Measurements from ENCODE around the gene RWDD2A.
"Not testable (repeated sequence)": the region's sequence is repeated elsewhere in the genome, so short reads cannot be mapped to it uniquely, and the experiment has no call there.

The RWDD2A gene

GRCh38 chr6:83192871-83193746, at the start of gene RWDD2A, which contains the start of gene PGM3:
Gene RWDD2A (plus strand): TSS chr6:83193357. CDS start chr6:83194452, 1,095 bp downstream.
Gene PGM3 (minus strand): TSS chr6:83193265. CDS start chr6:83191012, 2,253 bp downstream.
- peak; percentile 89 for DNase-seq (ENCODE audit: low read depth)

DNA sequence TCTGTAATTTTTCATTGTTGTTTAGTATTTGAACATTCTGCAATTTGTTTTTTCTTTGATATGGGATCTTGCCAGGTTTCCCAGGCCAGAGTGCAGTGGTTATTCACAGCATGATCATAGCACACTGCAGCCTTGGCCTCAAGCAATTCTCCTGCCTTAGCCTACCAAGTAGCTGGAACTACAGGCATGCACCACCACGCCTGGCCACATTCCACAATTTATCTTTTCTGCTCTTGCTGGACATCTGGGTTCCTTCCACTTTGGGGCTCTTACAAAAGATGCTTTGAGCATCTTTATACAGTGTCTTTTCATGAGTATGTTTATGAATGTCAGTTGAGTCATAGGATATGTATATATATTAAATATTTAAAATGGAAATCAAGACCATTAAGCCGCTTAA, 42.0 kb upstream of the RWDD2A start:
- DNase-seq (ENCODE audit: low read depth), result peak; percentile 45

GRCh38 chr6:83152913-83153312, 40.2 kb upstream of the RWDD2A start:
- no peak for DNase-seq (ENCODE audit: low read depth)

DNA sequence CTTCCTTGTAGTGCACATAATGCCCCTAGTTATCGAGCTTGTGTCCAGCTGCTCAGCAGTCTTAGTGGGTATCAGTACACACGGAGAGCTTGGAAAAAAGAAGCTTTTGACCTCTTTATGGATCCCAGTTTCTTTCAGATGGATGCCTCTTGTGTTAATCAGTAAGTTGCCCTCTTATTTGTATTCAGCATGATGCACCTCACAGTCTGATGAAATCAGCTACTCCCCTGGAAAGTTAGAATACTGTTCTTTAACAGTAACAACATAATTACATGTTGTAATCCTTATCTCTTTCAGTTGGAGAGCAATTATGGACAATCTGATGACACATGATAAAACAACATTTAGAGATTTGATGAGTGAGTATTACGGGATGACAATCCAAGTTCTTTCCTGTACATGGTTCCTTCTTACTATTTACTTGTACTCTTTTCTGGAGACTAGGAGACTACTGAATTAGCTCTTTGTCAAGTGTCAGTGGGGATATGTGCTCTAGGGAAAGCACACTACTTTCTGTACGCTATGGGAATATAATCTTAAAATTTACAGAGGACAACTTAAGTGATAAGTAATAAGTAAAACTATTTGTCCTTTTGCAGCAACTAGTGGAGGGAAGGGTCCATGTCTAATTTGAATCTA, 39.2 kb upstream of the RWDD2A start:
- DNase-seq (ENCODE audit: low read depth), result no peak

DNA sequence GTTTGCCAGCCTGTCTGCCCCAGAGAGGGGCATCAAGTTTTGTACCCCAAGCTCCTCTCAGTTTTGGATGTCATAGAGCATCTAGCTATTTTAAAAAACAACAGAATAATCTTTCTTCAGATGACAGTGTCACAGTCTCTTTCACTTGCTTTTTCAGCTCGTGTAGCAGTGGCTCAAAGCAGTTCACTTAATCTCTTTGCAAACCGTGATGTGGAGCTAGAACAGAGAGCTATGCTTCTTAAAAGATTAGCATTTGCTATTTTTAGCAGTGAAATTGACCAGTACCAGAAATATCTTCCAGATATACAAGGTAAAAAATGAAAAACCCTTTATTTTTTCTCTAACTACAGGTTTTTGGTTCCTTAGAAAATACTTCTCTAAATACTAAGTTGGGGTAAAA, 37.4 kb upstream of the RWDD2A start:
- DNase-seq (ENCODE audit: low read depth), result no peak

DNA sequence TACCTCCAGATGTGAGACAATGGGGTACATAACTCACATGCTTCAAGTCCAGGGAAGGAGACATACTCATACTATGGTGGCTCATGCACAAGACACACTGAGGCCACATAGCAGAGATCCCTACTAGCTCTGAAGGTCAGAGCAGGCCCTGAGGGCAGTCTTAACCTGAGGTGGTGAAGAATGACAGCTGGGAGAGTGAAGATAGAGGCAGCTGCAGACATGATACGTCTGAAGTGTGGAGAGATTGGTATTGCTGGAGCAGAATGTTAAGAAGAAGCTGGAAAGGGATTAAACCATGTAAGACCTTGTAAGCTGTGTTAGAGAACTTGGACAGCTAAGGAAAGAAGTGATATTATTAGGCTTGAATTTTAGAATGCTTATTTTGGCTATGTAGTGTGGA, 33.0 kb upstream of the RWDD2A start:
- no peak for DNase-seq (ENCODE audit: low read depth)

DNA sequence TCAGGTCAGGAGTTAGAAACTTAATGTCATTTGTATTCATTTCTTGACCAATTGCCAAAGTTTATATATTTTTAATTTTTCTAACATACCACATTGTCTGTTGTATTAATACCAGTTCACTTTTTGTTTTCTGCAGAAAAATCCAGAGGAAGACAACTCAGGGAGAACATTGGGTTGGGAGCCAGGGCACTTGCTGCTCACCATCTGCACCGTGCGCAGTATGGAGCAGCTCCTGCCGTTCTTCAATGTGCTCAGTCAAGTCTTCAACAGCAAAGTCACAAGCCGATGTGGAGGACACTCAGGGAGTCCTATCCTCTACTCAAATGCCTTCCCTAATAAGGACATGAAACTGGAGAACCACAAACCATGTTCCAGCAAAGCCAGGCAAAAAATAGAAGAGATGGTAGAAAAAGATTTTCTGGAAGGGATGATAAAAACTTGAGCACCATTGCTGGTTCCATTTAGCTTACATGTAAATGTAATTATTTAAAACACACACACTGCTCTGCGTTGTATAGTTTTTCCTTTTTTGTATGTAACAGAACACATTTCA, 25.4 kb upstream of the RWDD2A start:
- no peak for DNase-seq (ENCODE audit: low read depth)

DNA sequence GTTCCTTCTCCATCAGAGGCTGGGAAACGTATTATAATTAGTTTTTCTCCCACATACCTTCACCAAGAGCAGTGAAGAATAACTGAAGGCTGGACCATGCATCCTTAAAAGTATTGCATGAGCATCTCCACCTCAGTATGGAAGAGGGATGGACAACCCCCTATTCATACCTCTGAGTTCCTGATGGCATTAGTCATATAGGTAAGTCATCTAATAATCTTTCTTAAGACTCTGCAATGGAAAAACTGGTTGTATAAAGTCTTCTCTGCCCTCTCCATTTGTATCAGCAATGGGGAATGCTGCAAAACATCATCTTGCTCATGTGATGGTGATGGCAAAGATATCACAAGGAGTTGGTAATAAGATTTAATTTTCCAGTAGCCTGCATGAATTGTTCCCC, 24.6 kb upstream of the RWDD2A start:
- no peak for DNase-seq (ENCODE audit: low read depth)

- DNase-seq (ENCODE audit: low read depth), result no peak
Measured at GRCh38 chr6:83169106-83169505, 24.1 kb upstream of the RWDD2A start.

- DNase-seq (ENCODE audit: low read depth), result no peak
Measured at GRCh38 chr6:83169511-83169910, 23.6 kb upstream of the RWDD2A start.

- no peak for DNase-seq (ENCODE audit: low read depth)
Measured at GRCh38 chr6:83176246-83176645, 16.9 kb upstream of the RWDD2A start.

DNA sequence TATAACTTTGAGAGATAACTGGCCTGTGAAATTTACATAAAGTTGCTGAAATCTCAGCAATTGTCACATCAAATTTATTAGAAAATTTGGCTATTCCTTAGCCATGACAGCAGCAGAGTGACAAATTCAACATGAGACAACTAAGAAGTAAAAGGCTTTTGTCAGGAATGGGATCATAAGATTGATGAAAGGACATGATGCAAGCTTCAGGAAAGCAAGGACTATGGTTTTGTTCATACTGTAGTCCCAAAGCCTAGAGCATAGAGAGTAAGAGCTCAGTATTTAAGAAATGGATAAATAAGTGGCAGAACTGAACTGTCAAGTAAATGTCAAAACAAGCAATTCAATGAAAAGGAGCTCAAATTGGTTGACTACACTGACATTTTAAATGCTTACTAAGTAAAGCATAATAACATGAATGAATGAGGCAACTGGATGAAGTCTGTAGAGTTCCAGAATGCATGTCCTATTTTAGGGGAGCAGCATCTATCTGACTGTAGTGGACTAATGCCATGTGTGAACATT, 12.7 kb upstream of the RWDD2A start:
- no peak for DNase-seq (ENCODE audit: low read depth)

DNA sequence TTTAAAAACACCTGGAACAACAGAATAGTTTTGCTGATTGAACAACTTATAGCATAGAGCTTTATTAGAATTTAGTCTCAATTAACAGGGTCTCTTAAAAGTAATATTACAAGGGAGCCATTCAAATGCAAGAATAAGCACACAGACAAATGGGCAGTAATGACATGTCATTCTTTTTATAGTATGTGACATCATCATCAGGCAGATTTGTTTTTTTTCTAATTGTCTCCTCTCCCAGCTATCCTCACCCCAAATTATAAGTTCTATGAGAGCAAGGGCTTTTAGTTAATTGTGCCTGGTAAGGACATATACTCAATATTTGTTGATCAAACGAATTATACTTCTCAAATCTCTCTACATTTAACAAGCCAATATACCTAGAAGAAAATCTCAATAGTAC, 11.0 kb upstream of the RWDD2A start:
- DNase-seq (ENCODE audit: low read depth), result no peak

GRCh38 chr6:83183082-83183828, 9.9 kb upstream of the RWDD2A start:
- peak; percentile 98 for DNase-seq (ENCODE audit: low read depth)

GRCh38 chr6:83185096-83185495, 8.1 kb upstream of the RWDD2A start:
- DNase-seq (ENCODE audit: low read depth), result peak; percentile 37

GRCh38 chr6:83188501-83188900, 4.7 kb upstream of the RWDD2A start:
- no peak for DNase-seq (ENCODE audit: low read depth)

- DNase-seq (ENCODE audit: low read depth), result no peak
Measured at GRCh38 chr6:83190626-83191025, 2.5 kb upstream of the RWDD2A start.

DNA sequence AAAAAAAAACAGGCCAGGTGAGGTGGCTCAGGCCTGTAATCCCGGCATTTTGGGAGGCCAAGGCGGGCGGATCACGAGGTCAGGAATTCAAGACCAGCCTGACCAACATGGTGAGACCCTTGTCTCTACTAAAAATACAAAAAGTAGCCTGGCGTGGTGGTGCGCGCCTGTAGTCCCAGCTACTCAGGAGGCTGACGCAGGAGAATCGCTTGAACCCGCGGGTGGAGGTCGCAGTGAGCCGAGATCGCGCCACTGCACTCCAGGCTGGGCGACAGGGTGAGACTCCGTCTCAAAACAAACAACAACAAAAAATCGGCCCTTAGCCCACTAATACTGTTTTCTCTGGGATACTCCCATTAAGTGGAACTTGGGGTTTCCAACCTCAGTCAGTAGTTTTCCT, 1.2 kb upstream of the RWDD2A start:
- not testable (repeated sequence) for DNase-seq (ENCODE audit: low read depth)

GRCh38 chr6:83192456-83192855, 701 bp upstream of the RWDD2A start:
- peak; percentile 63 for DNase-seq (ENCODE audit: low read depth)

DNA sequence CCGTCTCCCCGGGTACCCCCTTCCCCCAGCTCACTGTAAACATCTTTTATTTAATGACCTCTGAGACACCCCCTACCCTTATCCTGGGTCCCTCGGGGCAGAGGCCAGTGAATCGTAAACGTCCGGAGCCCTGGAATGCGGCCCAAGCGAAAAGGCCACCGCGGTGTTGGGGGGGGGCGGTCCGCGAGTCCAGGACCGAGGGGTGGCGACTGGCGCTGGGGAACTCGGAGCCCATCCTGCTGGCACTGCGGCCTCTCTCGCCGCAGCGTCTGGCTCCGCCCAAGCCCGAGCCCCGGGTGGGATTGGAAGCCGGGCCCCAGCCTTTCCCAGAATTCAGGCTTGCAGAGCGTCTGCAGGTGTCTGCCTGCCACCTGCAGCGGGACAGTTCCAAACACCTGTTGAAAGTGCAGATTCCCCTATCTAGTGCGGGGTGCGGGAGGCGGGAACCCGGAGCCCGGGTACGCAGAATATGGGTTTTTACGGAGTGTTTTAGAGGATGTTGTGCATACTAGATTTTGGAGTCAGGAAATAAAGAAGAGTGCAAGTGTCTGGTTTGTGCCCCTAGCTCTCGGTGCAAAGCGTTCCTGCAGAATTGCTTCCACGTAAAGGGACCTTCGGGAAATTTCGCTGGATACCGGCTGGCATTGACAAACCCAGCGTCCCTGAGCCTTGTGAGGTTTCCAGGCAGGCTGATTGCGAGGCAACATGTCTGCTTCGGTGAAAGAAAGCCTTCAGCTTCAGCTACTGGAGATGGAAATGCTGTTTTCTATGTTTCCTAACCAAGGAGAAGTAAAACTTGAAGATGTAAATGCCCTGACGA, 800 bp downstream of the RWDD2A start:
- peak; percentile 60 for DNase-seq (ENCODE audit: low read depth)

DNA sequence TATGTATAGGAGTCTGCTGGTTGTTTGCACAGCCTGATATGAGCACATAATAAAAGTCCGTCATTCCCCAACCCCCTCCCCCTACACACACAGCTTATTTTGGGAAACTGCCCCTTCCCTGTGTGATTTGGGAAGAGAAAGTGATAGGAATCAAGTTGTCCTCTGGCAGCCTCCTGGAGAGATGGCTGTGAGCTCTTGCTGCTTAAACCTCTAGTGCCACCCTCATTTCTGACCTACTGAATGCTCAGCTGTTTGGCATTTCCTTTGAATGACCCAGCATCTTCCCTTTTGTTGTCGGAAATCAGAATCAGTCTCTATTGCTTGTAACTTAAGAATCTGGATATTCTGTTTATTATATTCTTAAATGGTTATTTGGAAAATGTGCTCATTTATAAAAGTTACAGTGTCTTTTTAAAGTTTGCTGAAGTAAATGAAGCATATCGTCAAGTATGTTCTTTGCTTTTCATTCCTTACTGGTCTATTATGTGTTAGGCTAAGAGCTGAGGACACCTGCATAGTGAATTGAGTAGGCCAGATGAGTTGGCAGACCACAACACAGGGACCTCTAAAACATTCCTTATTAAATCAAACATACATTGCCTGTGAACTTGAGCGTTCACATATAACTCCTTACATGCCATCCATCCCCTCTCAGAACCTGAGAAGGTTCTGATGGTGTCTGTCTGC, 5.5 kb downstream of the RWDD2A start:
- DNase-seq (ENCODE audit: low read depth), result peak; percentile 86

All from ELR (cell line).